GM23248 (cell line): ENCODE results near the gene LYRM4. TPM values are rescaled to one million over a fixed set of nuclear protein-coding genes. Genes with fewer than 3 reads are reported as not detected.

Experiments used
- DNase-seq: peaks from one replicate; pipeline ENCODE4 v3.0.0-alpha.2; 2015
- H2AFZ ChIP-seq: fragments of 200-600 bp; sonication (generic); 2 replicates; pipeline ENCODE4 v1.6.1; 2016; ENCODE audit warnings: antibody characterized with exemption
- H3F3A ChIP-seq: fragments of 200-600 bp; sonication (generic); 2 replicates; pipeline ENCODE4 v1.6.1; 2016; ENCODE audit warnings: mild to moderate bottlenecking, antibody characterized with exemption, mixed run types; ENCODE audit not compliant: insufficient read depth
- H3K27ac ChIP-seq: fragments of 200-600 bp; sonication (generic); 2 replicates; pipeline ENCODE4 v1.5.1; 2016; ENCODE audit warnings: mild to moderate bottlenecking
- H3K27me3 ChIP-seq: fragments of 200-600 bp; sonication (generic); replicated peaks from 2 replicates; pipeline ENCODE4 v1.6.1; 2016; ENCODE audit warnings: mild to moderate bottlenecking; ENCODE audit not compliant: insufficient read depth
- H3K36me3 ChIP-seq: fragments of 200-600 bp; sonication (generic); 2 replicates; pipeline ENCODE4 v1.6.1; 2016; ENCODE audit warnings: low read depth, mild to moderate bottlenecking
- H3K4me1 ChIP-seq: fragments of 200-600 bp; sonication (generic); 2 replicates; pipeline ENCODE4 v1.6.1; 2016; ENCODE audit warnings: mild to moderate bottlenecking; ENCODE audit not compliant: insufficient read depth
- H3K4me2 ChIP-seq: fragments of 200-600 bp; sonication (generic); one replicate; pipeline ENCODE4 v1.6.1; 2016; ENCODE audit warnings: mild to moderate bottlenecking; ENCODE audit not compliant: unreplicated experiment
- H3K4me3 ChIP-seq: fragments of 200-600 bp; sonication (generic); 2 replicates; pipeline ENCODE4 v1.5.1; 2016; ENCODE audit warnings: mild to moderate bottlenecking
- H3K79me2 ChIP-seq: fragments of 200-600 bp; sonication (generic); 2 replicates; pipeline ENCODE4 v1.6.1; 2016; ENCODE audit warnings: mild to moderate bottlenecking; ENCODE audit not compliant: insufficient read depth
- H3K9ac ChIP-seq: fragments of 200-600 bp; sonication (generic); 2 replicates; pipeline ENCODE4 v1.6.1; 2016; ENCODE audit warnings: mild to moderate bottlenecking
- H3K9me2 ChIP-seq: fragments of 200-600 bp; sonication (generic); 2 replicates; pipeline ENCODE4 v1.6.1; 2016; ENCODE audit warnings: mixed run types, mild to moderate bottlenecking, moderate library complexity; ENCODE audit not compliant: insufficient read depth
- H3K9me3 ChIP-seq: fragments of 200-600 bp; sonication (generic); one replicate; pipeline ENCODE4 v1.6.1; 2017; ENCODE audit warnings: low read depth
- H4K20me1 ChIP-seq: fragments of 200-600 bp; sonication (generic); 2 replicates; pipeline ENCODE4 v1.6.0; 2016; ENCODE audit not compliant: insufficient read depth
- EZH2 ChIP-seq: fragments of 200-600 bp; sonication (generic); IDR thresholded peaks from 2 replicates; pipeline ENCODE4 v1.6.1; 2018; ENCODE audit warnings: antibody characterized with exemption, mild to moderate bottlenecking; ENCODE audit not compliant: insufficient read depth, poor library complexity, severe bottlenecking
- EZH2phosphoT487 ChIP-seq: fragments of 200-600 bp; sonication (generic); IDR thresholded peaks from 2 replicates; pipeline ENCODE4 v1.6.1; 2018; ENCODE audit warnings: antibody characterized with exemption, moderate library complexity, mild to moderate bottlenecking, low read depth; ENCODE audit not compliant: insufficient read depth
- WGBS, 2 experiments: methylation state at CpG; one replicate each; pipeline ENCODE4 v1.1.6; 2015 to 2017; ENCODE audit warnings: low lambda C conversion rate in 2 of 2, low coverage in 1 of 2; ENCODE audit errors: missing lambda C conversion rate in 2 of 2; 5-methylcytosine and 5-hydroxymethylcytosine counted together
- in situ Hi-C: fragments of 300-500 bp; cut with MboI; formaldehyde crosslinking; loops from 2 replicates; pipeline ENCODE4 v1.15.0; 2020
- polyA plus RNA-seq: library from polyadenylated mRNA; unstranded; fragments of >200 nt; fragmentation: Nextera tagmentation; extraction: Ambion mirVana; gene quantifications from 2 replicates; pipeline ENCODE4 v1.2.1, GENCODE V29; 2016
- total RNA-seq: library from RNA; depleted of rRNA; stranded (reverse); fragments of >200 nt; shearing (Covaris generic); gene quantifications from 2 replicates; pipeline ENCODE4 v1.2.3, GENCODE V29; 2014

LYRM4 gene
- total and polyA plus RNA-seq, 2 experiments from 2014 or later, result 27.1 to 28.0 TPM

GRCh38 chr6:5278565-5279120 is 17.9 kb upstream of the LYRM4 start:
- no peak overlapping the region for H2AFZ ChIP-seq
- no peaks in the 10 kb centered on the region for H3F3A ChIP-seq
- no peaks in the 10 kb centered on the region for H3K4me1 ChIP-seq
- no peak overlapping the region for H3K4me3 ChIP-seq
- DNase-seq, result no peak
- no peak overlapping the region for H3K9ac ChIP-seq
- TF ChIP-seq EZH2 (no peak), EZH2phosphoT487 (no peak)
- H3K27me3 ChIP-seq, result no peaks in the 10 kb centered on the region
- no peaks in the 10 kb centered on the region for H3K36me3 ChIP-seq
- H4K20me1 ChIP-seq, result no peaks in the 10 kb centered on the region; the same call in 1 of the 2 replicates
- H3K9me2 ChIP-seq, result no peaks in the 10 kb centered on the region
- no peaks in the 10 kb centered on the region for H3K9me3 ChIP-seq
- in situ Hi-C loops, result no loop called here
- no peak overlapping the region for H3K27ac ChIP-seq
- WGBS, 2 experiments, result 91 to 97% methylated on average over 3 of the region's 3 CpGs
- no peak overlapping the region for H3K4me2 ChIP-seq
- peaks cover 37% of the 10 kb centered on the region for H3K79me2 ChIP-seq

- TF ChIP-seq EZH2, result no peak
- TF ChIP-seq EZH2phosphoT487, result no peak
- in situ Hi-C loops, result no loop called here
- Histone ChIP-seq H3K4me1 (no peaks in the 10 kb centered on the region), H3K79me2 (peaks cover 42% of the 10 kb centered on the region; the same call in 1 of the 2 replicates), H4K20me1 (no peaks in the 10 kb centered on the region; the same call in 1 of the 2 replicates), H3K9me2 (no peaks in the 10 kb centered on the region), H3K4me2 (no peak overlapping the region), H3K27ac (no peak overlapping the region), H3K9ac (no peak overlapping the region), H3F3A (no peaks in the 10 kb centered on the region), H3K9me3 (no peaks in the 10 kb centered on the region), H3K27me3 (no peaks in the 10 kb centered on the region), H2AFZ (no peak overlapping the region), H3K4me3 (no peak overlapping the region), H3K36me3 (no peaks in the 10 kb centered on the region)
- DNase-seq, result no peak
- 72 to 73% methylated on average over 5 of the region's 5 CpGs for WGBS, 2 experiments
Measured at GRCh38 chr6:5278047-5278446, 17.3 kb upstream of the LYRM4 start.

GRCh38 chr6:5277589-5277988 is 16.8 kb upstream of the LYRM4 start:
- no peak overlapping the region for H2AFZ ChIP-seq
- WGBS, 2 experiments, result 80 to 82% methylated on average over 3 of the region's 3 CpGs
- TF ChIP-seq EZH2, result no peak
- no peak for TF ChIP-seq EZH2phosphoT487
- H3K27me3 ChIP-seq, result no peaks in the 10 kb centered on the region
- H3K9ac ChIP-seq, result no peak overlapping the region
- in situ Hi-C loops, result no loop called here
- H3K4me2 ChIP-seq, result no peak overlapping the region
- peaks cover 42% of the 10 kb centered on the region; the same call in 1 of the 2 replicates for H3K79me2 ChIP-seq
- no peak overlapping the region for H3K4me3 ChIP-seq
- H3K36me3 ChIP-seq, result no peaks in the 10 kb centered on the region
- H3F3A ChIP-seq, result no peaks in the 10 kb centered on the region
- H3K27ac ChIP-seq, result no peak overlapping the region
- H4K20me1 ChIP-seq, result no peaks in the 10 kb centered on the region; the same call in 1 of the 2 replicates
- H3K9me2 ChIP-seq, result no peaks in the 10 kb centered on the region
- no peak for DNase-seq
- no peaks in the 10 kb centered on the region for H3K9me3 ChIP-seq
- H3K4me1 ChIP-seq, result no peaks in the 10 kb centered on the region

GRCh38 chr6:5276581-5276980 is 15.8 kb upstream of the LYRM4 start:
- Histone ChIP-seq H3K9me2 (no peaks in the 10 kb centered on the region), H2AFZ (no peak overlapping the region), H3K79me2 (peaks cover 41% of the 10 kb centered on the region; the same call in 1 of the 2 replicates)

More at GRCh38 chr6:5276581-5276980, 15.8 kb upstream of the LYRM4 start:
- Histone ChIP-seq H3K27me3 (no peaks in the 10 kb centered on the region), H3K4me2 (no peak overlapping the region), H3K9ac (no peak overlapping the region), H3K4me3 (no peak overlapping the region), H3K36me3 (no peaks in the 10 kb centered on the region), H3F3A (no peaks in the 10 kb centered on the region), H3K27ac (no peak overlapping the region), H3K4me1 (no peaks in the 10 kb centered on the region), H3K9me3 (no peaks in the 10 kb centered on the region), H4K20me1 (no peaks in the 10 kb centered on the region; the same call in 1 of the 2 replicates)
- TF ChIP-seq EZH2 (no peak), EZH2phosphoT487 (no peak)
- no peak for DNase-seq
- in situ Hi-C loops, result no loop called here
- WGBS, 2 experiments, result 92 to 95% methylated on average over 2 of the region's 2 CpGs
